HG03175 (cell line): ENCODE data around the gene PITPNB.

Experiments
- ATAC-seq: cut with Tn5 transposase; IDR thresholded peaks from one replicate; pipeline ENCODE4 v1.9.1; 2021; ENCODE audit warnings: mild to moderate bottlenecking, moderate library complexity; ENCODE audit not compliant: unreplicated experiment

Gene PITPNB

DNA sequence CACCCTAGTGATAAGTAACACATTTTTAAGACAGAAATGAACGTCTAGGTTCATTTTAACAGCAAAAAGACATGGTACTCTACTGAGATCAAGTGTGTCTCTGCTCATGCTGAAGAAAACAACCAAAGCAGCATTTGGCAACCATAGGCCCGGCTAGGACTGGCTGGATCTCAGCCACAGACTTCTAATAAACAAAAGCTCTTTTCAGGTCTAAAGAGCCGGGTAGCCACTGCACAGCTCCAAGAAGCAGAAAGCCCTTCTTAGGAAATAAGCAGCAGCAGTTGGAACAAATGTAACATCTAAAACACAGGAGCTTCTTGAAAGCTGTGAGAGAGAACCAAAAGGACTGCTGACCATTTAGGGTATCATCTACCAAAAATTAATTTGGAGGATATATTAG is 37.6 kb downstream of the PITPNB start:
- no peak for ATAC-seq

DNA sequence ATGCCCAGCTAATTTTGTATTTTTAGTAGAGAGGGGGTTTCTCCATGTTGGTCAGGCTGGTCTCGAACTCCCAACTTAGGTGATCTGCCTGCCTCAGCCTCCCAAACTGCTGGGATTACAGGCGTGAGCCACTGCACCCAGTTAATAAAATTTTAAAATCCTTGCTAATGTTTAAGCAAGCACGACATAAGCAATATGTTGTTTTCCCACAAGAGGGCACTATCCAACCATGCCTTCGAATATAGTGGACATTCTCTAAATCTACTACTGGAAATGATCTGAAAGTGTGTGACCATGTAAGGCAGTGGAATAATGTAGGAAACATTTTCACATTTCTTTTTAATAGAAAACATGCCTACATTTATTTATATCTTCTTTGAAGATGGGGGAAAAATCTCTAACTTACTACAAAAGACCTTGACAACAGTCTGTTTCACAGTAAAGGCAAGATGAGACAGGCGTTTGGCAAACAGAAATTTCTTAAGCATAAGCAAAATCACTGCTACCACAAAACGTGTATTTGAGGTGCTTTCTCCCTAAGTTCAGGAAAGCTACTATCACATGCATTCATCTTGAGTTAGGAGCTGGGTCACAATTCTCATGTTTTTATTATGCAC is 38.2 kb downstream of the PITPNB start:
- no peak for ATAC-seq

DNA sequence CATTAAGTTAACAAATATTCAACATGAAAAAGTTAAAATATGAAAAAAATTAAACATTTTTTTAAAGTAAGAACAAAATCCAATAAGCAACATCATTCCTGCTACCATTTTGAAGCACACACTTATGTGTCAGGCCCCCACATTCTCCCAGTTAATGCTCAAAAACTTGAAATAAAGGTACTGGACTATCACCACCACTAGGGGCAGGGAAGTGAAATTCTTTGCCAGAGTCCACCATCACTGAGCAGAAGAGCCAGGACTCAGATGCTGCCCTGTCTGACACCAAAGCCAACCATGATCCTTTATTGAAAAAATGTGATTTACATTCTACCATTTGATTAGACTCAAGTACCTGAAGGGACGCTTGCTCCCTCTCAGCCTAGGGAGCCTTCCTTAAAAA is 39.1 kb downstream of the PITPNB start:
- no peak for ATAC-seq

DNA sequence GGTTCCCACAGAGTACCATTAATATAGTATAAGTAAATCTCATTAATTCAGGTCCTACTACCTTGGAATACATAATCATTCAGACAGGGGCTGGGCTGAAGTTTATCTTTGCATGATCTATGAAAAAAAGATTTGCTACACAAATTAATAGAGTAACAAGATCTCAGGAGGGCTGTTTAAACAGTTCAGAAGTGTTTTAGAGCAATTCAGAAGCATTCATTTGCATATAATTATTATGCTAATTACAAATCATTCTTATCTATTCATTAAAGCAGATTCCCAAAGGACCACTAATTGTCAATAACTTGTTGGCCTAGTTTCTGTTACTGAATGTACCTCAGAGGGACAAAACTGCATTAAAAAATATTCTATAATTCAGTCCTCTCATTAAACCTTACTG is 40.5 kb downstream of the PITPNB start:
- ATAC-seq = no peak

DNA sequence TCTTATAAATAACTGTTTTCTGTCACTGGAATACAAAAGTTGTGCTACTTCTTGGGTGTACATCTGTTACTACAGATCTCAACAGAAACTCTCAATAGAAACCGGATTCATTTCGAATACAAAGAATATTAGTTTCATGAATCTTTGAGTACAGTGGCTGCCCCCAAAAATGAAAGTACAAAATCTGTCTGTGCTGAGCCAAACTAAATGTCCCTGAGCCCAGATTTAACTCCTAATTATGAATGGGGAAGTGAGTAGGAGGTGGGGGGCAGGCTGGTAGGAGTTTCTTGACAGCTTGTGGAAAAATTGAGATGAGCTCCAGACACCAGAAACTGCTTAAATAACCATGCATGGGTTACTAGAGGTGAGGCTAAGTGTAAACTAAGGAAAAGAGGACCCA is 41.6 kb downstream of the PITPNB start:
- no peak for ATAC-seq

DNA sequence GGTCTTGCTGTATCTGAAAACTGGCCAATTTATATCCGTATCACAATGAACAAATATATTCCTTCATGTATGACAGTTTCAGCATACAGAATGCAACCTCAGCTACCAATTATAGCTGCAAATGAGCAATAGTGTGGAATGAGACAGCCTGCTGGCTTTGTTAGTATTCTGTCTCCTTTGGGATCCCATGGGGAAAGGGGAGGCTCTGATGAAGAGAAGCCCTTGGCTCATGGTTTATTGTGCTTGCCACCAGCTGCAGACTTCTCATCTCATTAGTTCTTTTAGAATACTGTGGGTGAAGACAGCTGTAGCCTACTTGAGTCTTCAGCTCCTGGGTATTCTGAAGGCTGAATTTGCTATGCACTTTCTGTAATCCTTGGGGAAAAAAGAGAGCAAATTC is 42.4 kb downstream of the PITPNB start:
- no peak for ATAC-seq

DNA sequence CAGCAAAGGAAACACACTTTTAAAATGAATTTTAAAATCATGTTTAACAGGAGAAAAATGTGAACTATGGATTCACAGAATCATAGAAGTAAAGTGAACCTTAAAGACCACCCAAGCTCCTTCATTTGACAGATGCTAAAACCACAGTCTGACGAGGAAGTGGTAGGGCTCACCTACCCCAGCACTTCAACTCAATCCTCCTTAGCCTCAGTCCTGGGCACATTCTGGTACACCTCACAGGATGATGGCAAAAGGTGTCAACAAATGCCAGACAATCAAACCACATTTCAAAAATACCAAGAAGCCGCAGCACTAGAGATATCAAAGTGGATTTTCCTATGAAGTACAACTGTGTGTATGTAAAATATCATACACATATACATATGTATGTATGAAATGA is 43.1 kb downstream of the PITPNB start:
- ATAC-seq = no peak

DNA sequence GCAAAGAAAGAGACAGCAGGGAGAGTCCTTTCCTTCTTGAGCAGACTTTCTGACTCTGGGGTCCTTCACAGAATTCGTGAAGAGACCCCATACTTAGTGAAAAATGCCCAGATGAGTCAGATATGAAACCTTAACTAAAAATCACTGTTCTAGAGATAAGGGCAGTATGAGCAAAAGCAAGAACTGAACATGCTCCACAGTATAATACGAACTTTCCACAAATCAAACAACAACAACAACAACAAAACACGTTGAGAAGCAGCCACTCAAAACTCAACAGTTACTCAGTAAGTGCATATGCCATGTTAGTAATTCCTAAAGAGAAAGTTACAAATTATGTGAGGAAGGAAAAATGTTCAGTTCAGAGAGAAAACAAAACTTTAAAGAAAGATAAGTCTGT is 44.3 kb downstream of the PITPNB start:
- ATAC-seq = no peak

DNA sequence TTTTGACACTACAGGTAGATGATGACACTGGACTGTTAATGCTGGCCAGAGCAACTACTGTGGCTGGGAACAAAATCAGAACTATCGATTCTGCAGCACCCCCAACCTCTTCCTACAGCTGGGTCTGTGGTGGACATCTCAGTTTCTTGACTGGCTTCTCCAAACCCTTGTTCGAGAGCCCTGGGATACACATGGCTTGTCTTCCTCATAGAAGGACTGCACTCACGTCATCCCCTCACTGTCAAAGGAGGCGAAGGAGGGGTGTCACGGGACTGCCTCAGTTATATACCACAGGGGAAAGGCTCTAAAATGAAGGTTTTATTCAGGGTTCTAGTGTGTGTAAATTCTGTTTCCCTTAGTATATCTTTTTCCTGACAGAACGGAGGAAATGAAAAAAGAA is 44.9 kb downstream of the PITPNB start:
- ATAC-seq = no peak

DNA sequence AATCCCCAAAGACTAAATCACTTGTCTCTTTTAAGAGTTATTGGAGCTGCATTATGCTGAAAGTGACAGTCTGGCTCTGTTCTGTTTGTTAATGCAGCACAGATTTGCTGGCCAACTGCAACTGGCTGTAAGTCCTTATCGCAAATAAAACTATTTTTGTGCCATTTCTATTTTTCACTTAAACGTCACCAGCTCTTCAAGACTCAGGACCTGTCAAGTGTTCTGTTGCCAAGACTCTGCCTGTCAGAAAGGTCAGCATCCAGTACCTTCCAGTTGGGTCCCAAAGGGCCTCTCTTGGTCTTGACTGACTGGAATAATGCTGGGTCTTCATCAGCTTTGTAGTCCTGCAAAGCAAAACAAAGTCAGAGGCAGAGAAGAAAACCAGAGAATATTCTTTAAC is 45.6 kb downstream of the PITPNB start:
- no peak for ATAC-seq

DNA sequence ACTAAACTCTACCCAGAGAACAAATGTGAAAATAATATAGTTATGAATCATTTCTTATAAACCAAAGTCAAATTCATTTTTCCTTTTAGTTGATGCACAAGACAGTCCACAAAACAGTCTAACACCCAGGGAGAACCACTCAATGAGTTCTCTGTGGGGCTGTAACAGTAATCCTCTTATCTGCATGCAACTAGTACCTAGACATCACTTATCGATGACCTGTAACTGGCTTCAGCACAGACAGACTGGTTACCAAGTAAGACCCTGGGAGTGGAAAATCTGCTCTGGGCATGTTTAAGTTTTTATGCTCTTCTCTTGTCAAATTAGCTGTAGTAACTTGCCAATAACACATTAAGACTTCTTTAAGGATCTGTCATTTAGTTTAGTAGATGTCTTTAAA is 46.6 kb downstream of the PITPNB start:
- no peak for ATAC-seq

DNA sequence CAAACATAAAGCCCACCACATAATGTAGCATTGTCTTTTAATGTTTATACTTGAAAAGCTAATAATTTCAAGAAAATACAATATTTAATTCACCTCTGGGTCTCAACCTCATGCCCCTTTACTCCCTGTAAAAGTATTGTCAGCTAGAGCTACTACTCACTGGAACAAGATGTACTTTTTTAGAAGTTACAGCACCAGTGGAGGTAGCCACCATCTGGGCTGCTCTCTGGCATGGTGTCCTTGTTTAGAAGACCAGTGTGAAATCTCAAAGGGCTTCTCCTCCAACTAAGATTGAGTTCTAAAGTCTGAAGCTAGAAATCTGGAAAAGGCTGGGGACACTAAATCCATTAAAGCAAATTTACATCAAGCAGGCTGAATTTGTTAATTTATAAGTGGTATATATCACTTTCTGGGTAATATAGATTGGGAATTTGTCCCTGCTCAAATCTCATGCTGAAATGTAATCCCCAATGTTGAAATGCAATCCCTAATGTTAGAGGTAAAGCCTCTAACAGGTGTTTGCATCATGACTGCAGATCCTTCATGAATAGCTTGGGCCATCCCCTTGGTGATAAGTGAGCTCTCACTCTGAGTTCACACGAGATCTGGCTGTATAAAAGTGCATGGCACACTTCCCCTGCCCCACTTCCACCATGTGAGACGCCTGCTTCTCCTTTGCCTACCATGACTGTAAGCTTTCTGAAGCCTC is 47.6 kb downstream of the PITPNB start:
- no peak for ATAC-seq

DNA sequence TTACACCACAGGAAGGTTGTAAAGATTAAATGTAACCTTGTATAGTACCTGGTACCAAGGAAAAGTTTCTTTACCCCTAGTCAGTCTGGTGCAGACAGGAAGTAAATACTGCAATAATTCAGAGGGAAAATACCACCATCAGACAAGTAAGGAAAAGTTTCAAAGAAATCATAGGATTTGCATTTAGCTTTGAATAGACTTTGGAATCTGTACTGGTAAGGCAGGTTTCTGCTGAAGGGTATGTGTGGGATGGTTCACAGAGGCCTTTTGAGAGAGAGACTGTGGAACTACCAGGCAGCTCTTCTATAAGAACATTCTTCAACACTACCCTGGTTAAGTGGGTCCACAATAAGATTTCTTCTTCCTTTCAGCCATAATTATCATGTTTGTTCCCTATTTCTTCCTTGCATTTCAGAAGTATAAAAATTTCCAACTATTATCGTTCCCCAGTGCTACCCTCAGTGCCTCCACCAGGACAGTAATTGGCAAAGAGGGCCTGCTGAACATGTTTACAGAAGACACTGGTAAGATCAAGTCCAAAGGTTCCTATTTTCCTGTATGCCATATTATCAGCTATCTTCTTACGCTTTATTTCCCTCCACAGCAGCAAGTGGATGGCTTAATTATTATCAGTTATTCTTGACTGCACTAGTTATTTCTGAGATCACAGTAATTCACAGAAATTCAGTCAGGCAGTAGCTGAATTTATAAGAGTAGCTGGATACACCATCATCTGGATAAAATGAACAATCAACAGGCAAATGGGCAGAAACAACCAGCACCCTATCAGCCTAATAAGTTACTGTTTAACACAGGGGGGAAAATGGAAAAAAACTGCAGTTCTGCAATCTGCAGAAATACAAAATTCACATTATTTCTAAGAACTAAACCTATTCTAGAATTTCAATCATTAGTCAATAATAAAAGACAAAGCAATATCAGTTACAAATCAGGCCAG is 48.5 kb downstream of the PITPNB start:
- ATAC-seq = no peak

DNA sequence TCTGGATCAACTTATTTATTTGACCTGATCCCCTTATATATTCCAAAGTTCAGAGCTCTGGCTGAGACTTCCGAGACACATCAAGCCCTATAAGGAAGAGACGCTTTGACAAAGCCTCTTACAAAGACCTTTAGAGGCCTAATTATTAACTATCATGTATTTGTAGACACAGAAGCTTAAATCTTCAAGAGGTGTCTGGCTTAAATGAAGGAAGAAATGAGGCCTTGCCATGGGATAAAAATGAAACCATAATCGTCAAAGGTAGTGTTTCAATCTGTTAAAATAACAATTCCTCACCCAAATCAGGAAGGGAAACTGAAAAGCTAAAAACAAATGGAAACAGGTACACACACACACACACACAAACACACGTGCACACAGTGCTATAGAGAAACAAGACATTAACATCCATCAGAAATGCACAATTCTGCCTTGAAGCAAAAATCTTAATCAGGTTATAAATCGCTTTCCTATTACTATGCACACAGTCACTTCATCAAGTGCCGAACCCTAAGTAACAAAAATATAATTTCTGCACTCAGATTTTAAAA is 50.2 kb downstream of the PITPNB start:
- no peak for ATAC-seq

DNA sequence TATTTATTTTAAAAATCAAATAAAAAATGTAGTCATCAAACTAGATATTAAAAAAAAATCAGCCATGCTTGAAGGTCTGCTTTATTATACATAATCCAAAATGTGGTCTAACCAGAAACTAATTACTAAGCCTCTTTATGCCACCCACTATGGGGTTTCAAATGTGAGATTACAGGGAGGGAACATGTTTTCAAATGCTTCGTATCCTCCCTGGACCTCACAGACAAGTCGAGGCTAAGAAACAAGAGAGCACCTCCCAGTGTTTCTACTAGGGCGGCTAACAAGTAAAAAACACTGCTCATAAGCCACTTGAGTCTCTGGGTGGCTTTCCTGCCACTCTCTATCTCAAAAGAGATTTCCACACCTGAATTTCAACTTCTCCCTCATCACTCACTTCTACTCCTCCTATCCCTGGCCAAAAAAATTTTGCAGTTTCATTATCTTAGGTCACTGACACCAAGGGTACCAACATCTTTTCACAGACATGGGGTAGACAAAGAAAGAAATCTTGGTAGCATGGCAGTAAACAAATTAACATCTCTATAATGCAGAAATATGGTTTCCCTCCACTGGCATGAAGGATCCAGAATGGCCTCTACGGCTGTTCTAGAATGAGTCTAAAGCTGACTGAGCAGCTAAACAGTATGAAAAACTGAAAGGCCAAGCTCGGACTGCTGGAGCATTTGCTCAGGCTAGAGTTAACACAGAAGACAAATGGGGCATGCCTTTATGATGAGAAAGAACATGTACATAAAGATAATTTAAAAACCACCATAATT is 50.9 kb downstream of the PITPNB start:
- ATAC-seq = no peak

DNA sequence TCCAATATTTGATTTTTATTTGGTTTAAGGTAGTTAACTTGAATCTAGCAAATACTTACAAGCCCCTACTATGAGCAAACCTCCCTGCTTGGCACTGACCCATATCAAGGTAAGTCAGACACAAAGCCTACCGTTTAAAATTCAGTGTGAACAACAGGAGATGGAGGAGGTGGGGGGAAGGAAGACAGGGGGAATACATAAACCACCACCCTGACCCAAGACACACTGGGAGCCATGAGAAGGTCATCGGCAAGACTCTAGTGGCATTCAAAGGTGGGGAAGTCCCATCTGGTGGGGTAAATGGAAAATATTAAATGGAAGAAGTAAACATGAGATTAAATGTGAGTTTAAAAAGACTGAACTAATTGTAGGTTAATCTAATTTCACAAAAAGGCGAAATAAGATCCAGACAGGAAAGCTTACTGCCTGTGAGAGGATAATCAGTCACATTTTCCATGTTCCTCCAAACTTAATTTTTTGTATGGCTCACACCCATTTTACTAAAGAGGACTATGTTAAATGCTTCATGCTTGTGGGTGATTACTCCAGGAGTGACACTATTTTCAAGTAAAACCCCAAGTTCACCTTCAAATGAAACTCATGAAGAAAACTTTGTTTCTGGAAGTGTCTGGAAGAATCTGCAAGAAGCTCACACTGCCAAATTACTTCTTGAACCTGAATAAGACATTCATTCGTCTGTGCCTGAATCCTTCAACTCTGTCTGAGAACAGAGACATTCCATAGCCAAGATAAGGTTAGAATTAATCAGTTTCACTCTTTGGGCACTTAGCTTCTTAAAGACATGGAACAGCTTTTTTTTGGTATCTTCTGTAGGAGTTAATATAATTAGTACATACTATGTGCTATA is 51.7 kb downstream of the PITPNB start:
- ATAC-seq = no peak

DNA sequence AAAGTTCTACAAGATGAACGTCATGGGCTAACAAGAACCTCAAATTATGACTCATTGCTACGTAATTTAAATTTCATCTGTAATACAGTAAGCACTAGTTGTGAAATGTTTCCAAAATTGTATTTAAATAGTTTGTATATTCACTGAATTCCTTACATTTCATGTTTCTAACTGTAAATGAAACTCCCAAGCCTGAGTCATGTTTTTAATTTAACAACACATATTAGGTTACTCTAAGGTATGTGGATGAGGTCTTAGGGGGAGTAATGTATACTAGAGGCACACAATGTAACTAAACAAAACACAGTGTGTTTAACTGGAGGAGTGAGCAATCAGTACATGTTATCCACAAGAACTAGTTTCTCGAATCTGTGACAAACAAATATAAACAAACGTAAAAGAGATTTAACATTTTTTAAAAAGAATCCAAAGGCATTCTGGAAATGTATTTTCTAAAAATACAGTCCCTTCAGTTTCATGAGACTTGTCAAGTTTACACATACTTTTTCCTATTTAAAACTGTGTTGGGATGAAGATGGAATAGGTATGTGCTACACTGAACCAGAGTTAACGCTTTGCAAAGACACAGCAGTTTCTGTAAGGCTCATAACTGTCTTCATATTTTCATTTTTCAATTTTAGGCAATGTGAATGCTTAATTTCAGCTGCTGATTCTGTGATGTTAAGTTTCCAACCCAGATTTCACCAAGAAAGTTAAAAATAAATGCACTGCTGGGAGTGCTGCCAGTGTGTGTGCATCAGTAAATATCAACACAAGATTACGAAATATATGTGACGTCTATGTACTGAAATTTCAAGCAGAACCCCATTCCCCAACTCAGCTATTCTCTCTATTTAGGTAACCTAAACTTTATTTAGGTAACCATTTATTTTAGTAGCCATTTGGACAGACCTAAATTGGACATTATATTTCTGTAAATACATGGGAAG is 52.6 kb downstream of the PITPNB start:
- ATAC-seq = no peak

DNA sequence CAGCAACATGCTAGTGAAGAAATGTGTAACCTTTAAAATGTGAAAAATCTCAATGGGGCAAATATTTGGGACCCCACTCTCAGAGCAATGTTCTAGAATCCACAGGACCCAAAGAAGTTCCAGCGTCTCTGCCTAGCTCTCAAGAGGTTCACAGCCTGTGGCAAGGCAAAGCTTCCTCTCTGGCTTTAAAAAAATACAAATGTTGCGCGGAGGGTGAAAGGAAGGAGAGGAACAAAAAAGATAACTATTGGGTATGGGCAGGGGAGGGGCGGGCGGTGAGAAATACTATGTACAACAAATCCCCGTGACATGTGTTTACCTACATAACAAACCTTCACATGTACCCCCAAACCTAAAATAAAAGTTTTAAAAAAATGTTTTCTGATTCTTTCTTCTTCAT is 53.6 kb downstream of the PITPNB start:
- no peak for ATAC-seq

DNA sequence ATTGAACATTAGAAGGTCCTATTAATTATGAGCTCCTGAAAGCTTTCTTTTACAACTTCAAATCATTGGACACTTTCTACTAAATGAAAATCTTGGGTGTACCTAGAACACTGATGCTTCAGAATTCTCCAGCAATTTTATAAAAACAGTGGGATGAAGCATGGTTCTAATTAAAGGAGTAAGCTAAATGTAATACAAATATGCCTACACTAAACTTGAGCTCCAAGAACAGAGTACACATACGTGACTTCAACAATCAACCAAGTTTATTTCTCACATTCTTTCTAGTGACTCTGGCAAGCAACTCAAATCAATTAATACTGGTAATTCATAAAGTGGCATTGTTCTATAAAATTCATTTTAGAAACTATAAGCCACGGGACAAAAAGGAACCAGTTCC is 55.5 kb downstream of the PITPNB start:
- no peak for ATAC-seq
